ENCODE data around the gene KIF12.

- TF ChIP-seq EZH2 (IDR thresholded peaks at IDR 0.05; ENCODE audit: borderline replicate concordance, insufficient read depth, low read depth, low read length, poor library complexity, severe bottlenecking): no peak
- TF ChIP-seq, protein P1, sequence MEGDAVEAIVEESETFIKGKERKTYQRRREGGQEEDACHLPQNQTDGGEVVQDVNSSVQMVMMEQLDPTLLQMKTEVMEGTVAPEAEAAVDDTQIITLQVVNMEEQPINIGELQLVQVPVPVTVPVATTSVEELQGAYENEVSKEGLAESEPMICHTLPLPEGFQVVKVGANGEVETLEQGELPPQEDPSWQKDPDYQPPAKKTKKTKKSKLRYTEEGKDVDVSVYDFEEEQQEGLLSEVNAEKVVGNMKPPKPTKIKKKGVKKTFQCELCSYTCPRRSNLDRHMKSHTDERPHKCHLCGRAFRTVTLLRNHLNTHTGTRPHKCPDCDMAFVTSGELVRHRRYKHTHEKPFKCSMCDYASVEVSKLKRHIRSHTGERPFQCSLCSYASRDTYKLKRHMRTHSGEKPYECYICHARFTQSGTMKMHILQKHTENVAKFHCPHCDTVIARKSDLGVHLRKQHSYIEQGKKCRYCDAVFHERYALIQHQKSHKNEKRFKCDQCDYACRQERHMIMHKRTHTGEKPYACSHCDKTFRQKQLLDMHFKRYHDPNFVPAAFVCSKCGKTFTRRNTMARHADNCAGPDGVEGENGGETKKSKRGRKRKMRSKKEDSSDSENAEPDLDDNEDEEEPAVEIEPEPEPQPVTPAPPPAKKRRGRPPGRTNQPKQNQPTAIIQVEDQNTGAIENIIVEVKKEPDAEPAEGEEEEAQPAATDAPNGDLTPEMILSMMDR (IDR thresholded peaks at IDR 0.05): no peak
These were observed 678 bp upstream of the KIF12 start for GRCh38 chr9:114099669-114100270.
